Heart left ventricle (tissue), 13 donors: ENCODE data around the gene SYNE4.

Experiments
- POLR2A ChIP-seq, 2 donors: fragments of 450-650 bp; IDR thresholded peaks; one replicate each; pipeline ENCODE4 v1.6.1; 2017; ENCODE audit warnings: antibody characterized with exemption in 2 of 2, mild to moderate bottlenecking in 2 of 2, moderate library complexity in 2 of 2
- TF ChIP-seq, protein P1 (sequence below), 12 donors: fragments of 200-600 bp; sonication (generic) in 4 of 12; IDR thresholded peaks; one replicate each; pipeline versions ENCODE4 v1.5.0 to v1.8.0; 2018 to 2022; ENCODE audit warnings: antibody characterized with exemption in 12 of 12, mild to moderate bottlenecking in 5 of 12
- donor health status: ischemic (EF 13 %, LVEDD 7.1; RV severe dilation, severe dysfunction).
- donor health status: DM: no; HTN: yes; CAD: no.
- donor health status: DM: no; HTN: no; CAD: no.
- donor health status: ischemic (EF 25% LVEDD 6.9; RV normal size, moderate dysfunction).
- donor health status: ischemic (EF 25% LVEDD 5.7; RV mildly dilated, moderate dysfunction).
- donor health status: ischemic (EF 35%, LVEDD 5.7; RV mildly dilated, moderate dysfunction).
- donor health status: nonischemic (EF 11% LVEDD 7.7; RV severe dilation, severe dysfunction).
- donor health status: DM: yes; HTN: yes; CAD: no.
- donor health status: PGD.
- donor health status: ischemic (EF 29% LVEDD 5.4; RV normal size, mild dysfunction).
- donor health status: nonischemic (EF 23%, LVEDD 6.1; RV moderate dilation, normal function).

DNA sequence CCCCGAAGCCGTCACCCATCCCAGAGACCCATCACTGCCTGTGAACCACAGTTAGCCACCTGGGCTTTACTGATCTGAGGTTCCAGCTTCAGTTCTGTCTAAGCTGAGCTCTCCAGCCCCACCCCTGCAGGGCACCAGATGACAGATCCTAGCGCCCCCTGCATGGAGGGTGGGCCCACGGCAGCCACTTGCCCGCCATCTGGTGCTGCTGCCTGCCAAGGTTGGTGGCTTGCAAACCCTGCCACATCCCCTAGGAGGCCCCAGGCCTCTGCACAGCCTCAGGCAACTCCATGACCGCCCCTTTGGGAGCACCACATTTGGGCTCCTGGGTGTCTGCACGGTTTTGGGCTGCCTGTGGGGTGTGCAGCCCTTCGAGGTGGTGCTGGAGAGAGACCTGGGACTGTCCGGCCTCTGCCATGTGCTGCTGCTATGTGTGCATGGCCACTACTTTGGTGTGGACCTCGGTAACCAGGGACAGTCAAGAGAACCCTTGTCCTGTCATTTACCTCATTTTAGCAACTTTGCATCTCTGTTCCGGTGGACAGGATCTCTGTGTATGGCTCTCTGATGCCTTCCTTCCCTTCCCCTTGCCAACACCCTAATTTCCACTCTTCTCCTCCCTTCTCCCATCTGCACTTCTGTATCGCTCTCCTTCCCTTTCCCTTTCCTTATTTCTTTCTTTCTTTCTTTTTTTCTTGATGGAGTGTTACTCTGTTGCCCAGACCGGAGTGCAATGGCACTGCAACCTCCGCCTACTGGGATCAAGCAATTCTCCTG lies 31.0 kb downstream of the SYNE4 start:
- TF ChIP-seq, protein P1, sequence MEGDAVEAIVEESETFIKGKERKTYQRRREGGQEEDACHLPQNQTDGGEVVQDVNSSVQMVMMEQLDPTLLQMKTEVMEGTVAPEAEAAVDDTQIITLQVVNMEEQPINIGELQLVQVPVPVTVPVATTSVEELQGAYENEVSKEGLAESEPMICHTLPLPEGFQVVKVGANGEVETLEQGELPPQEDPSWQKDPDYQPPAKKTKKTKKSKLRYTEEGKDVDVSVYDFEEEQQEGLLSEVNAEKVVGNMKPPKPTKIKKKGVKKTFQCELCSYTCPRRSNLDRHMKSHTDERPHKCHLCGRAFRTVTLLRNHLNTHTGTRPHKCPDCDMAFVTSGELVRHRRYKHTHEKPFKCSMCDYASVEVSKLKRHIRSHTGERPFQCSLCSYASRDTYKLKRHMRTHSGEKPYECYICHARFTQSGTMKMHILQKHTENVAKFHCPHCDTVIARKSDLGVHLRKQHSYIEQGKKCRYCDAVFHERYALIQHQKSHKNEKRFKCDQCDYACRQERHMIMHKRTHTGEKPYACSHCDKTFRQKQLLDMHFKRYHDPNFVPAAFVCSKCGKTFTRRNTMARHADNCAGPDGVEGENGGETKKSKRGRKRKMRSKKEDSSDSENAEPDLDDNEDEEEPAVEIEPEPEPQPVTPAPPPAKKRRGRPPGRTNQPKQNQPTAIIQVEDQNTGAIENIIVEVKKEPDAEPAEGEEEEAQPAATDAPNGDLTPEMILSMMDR (IDR thresholded peaks at IDR 0.05), result no peak
- no peak for TF ChIP-seq POLR2A (IDR thresholded peaks at IDR 0.05)
